Osteoblast (primary cell): ENCODE data around the gene MTTP. TPM values are rescaled to one million over a fixed set of nuclear protein-coding genes. Genes with fewer than 3 reads are reported as not detected.

Experiments
- DNase-seq: peaks from one replicate; pipeline ENCODE4 v3.0.0; 2011; ENCODE audit warnings: low spot score, mixed read lengths; ENCODE audit not compliant: insufficient read length; ENCODE audit errors: missing footprints
- H2AFZ ChIP-seq: 2 replicates; pipeline ENCODE4 v1.6.0; 2011; ENCODE audit warnings: mild to moderate bottlenecking, low read length
- H3K27ac ChIP-seq: 2 replicates; pipeline ENCODE4 v1.5.1; 2011; ENCODE audit warnings: mild to moderate bottlenecking, low read depth, low read length, moderate library complexity
- H3K27me3 ChIP-seq: 2 replicates; pipeline ENCODE4 v1.6.0; 2012; ENCODE audit warnings: mild to moderate bottlenecking, control low read depth, inconsistent platforms, low read length, moderate library complexity; ENCODE audit not compliant: insufficient read depth
- H3K36me3 ChIP-seq: 2 replicates; pipeline ENCODE4 v1.5.1; 2011; ENCODE audit warnings: mild to moderate bottlenecking, low read length, control low read depth, moderate library complexity; ENCODE audit not compliant: insufficient read depth
- H3K4me1 ChIP-seq: 2 replicates; pipeline ENCODE4 v1.5.1; 2011; ENCODE audit warnings: mild to moderate bottlenecking, low read length, control low read depth, moderate library complexity; ENCODE audit not compliant: insufficient read depth
- H3K4me2 ChIP-seq: 2 replicates; pipeline ENCODE4 v1.6.0; 2011; ENCODE audit warnings: mild to moderate bottlenecking, low read length; ENCODE audit not compliant: insufficient read depth
- H3K4me3 ChIP-seq: fragments of 200-600 bp; sonication (generic); 3 replicates; pipeline ENCODE4 v1.5.1; 2012; ENCODE audit warnings: mild to moderate bottlenecking, low read length, inconsistent platforms; ENCODE audit not compliant: insufficient read depth
- H3K79me2 ChIP-seq: 2 replicates; pipeline ENCODE4 v1.6.0; 2012; ENCODE audit warnings: mild to moderate bottlenecking, low read length, control low read depth, inconsistent platforms; ENCODE audit not compliant: insufficient read depth
- H3K9me3 ChIP-seq: 2 replicates; pipeline ENCODE4 v1.5.1; 2011; ENCODE audit warnings: low read depth, low read length, control low read depth
- H4K20me1 ChIP-seq: 2 replicates; pipeline ENCODE4 v1.6.0; 2012; ENCODE audit warnings: mild to moderate bottlenecking, low read length, control low read depth; ENCODE audit not compliant: insufficient read depth
- CTCF ChIP-seq: IDR thresholded peaks from 2 replicates; pipeline ENCODE4 v1.5.1; 2011; ENCODE audit warnings: mild to moderate bottlenecking, low read depth, low read length, moderate library complexity; ENCODE audit errors: extremely low read depth
- total RNA-seq: library from RNA; depleted of rRNA; stranded (reverse); fragments of >200 nt; gene quantifications from 2 replicates; pipeline ENCODE4 v1.2.3, GENCODE V29; 2012

MTTP gene
- total RNA-seq, 1 donor: not detected

- TF ChIP-seq CTCF: no peak
- no peaks in the 10 kb centered on the region for H3K4me1 ChIP-seq
- no peak overlapping the region for H3K27ac ChIP-seq
- no peaks in the 10 kb centered on the region for H3K36me3 ChIP-seq
- H3K4me3 ChIP-seq: no peak overlapping the region
- no peaks in the 10 kb centered on the region for H4K20me1 ChIP-seq
- H3K79me2 ChIP-seq: no peaks in the 10 kb centered on the region
- no peak for DNase-seq
- H2AFZ ChIP-seq: no peak overlapping the region
- H3K9me3 ChIP-seq: no peaks in the 10 kb centered on the region
- H3K27me3 ChIP-seq: no peaks in the 10 kb centered on the region
- no peak overlapping the region for H3K4me2 ChIP-seq
Measured at GRCh38 chr4:99536271-99536670, 38.4 kb upstream of the MTTP start.

GRCh38 chr4:99536848-99537247 lies 37.8 kb upstream of the MTTP start:
- Histone ChIP-seq H3K27me3 (no peaks in the 10 kb centered on the region), H3K9me3 (no peaks in the 10 kb centered on the region), H2AFZ (no peak overlapping the region), H3K36me3 (no peaks in the 10 kb centered on the region), H3K4me1 (no peaks in the 10 kb centered on the region), H3K4me2 (no peak overlapping the region), H3K4me3 (no peak overlapping the region), H3K79me2 (no peaks in the 10 kb centered on the region), H3K27ac (no peak overlapping the region), H4K20me1 (no peaks in the 10 kb centered on the region)
- no peak for DNase-seq
- no peak for TF ChIP-seq CTCF

GRCh38 chr4:99537674-99538073 lies 37.0 kb upstream of the MTTP start:
- Histone ChIP-seq H3K9me3 (no peaks in the 10 kb centered on the region), H3K27me3 (no peaks in the 10 kb centered on the region), H3K4me2 (no peak overlapping the region), H3K4me1 (no peaks in the 10 kb centered on the region), H3K36me3 (no peaks in the 10 kb centered on the region), H4K20me1 (no peaks in the 10 kb centered on the region), H2AFZ (no peak overlapping the region), H3K4me3 (no peak overlapping the region), H3K79me2 (no peaks in the 10 kb centered on the region), H3K27ac (no peak overlapping the region)
- no peak for DNase-seq
- TF ChIP-seq CTCF: no peak

GRCh38 chr4:99540277-99540939 lies 34.2 kb upstream of the MTTP start:
- H4K20me1 ChIP-seq: no peaks in the 10 kb centered on the region
- H3K4me1 ChIP-seq: no peaks in the 10 kb centered on the region
- no peak for TF ChIP-seq CTCF
- no peak overlapping the region for H3K27ac ChIP-seq
- DNase-seq: no peak
- H3K79me2 ChIP-seq: no peaks in the 10 kb centered on the region
- no peak overlapping the region for H3K4me2 ChIP-seq
- no peak overlapping the region for H2AFZ ChIP-seq
- H3K9me3 ChIP-seq: no peaks in the 10 kb centered on the region
- no peaks in the 10 kb centered on the region for H3K27me3 ChIP-seq
- H3K36me3 ChIP-seq: no peaks in the 10 kb centered on the region
- no peak overlapping the region for H3K4me3 ChIP-seq
